ENCODE measurements around the gene PLK2. TPM values are rescaled to one million over a fixed set of nuclear protein-coding genes. Genes with fewer than 3 reads are reported as not detected.

The PLK2 gene
- total RNA-seq, 1 experiment from 2014 or later: 31.9 TPM

DNA sequence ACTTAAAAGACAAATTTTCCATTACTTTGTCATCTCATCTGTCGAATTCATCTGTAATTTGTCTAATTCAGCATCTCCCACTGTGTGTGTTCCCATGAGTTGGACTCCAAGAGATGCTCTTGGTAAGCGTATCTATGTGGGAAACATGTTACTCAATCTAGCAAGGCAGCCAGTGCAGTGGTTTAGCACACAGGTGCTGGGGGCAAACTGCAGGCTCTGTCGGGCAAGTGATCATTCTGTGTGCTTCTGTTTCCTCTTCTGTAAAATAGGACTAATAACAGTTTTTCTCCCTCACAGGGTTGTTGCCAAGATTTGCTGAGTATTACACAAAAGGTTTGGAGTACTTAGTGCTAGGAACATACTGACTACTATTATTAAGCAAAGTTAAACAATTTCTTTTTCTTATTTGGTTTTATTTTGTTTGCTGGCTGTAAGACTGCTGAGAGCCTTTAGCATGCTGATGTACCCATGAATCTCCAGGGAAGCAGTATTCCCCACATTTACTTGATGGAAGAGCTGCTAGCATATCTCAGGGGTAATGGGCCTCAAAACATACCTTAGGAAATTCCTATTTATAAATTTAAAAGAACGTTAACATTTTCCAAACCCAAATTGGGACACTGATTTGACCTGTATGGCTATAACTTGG lies 30.6 kb upstream of the PLK2 start:
- no peaks in the 10 kb centered on the region for H3K36me3 Mint-ChIP-seq (ENCODE audit: insufficient read depth, unreplicated experiment)
- no peaks in the 10 kb centered on the region for H3K4me1 Mint-ChIP-seq (ENCODE audit: low read depth, unreplicated experiment)
- no peaks in the 10 kb centered on the region for H3K36me3 ChIP-seq (ENCODE audit: control insufficient read depth, insufficient read depth, low read length)
- POLR2A ChIA-PET: no interaction called here
- H3K4me3 Mint-ChIP-seq (ENCODE audit: unreplicated experiment): no peak overlapping the region
- no peak overlapping the region for H3K27ac Mint-ChIP-seq (ENCODE audit: unreplicated experiment)
- H3K27me3 ChIP-seq (replicated peaks; ENCODE audit: control insufficient read depth, insufficient read depth, low read length): no peaks in the 10 kb centered on the region; the same call in 1 of the 2 replicates
- DNase-seq: no peak
- CTCF ChIA-PET: no interaction called here
- H3K27me3 Mint-ChIP-seq (ENCODE audit: insufficient read depth, unreplicated experiment): peaks cover 8% of the 10 kb centered on the region
- no peaks in the 10 kb centered on the region for H3K4me1 ChIP-seq
- intact Hi-C loops (cut with micrococcal nuclease; ENCODE audit: unreplicated experiment): no loop called here
- no peaks in the 10 kb centered on the region for H3K9me3 Mint-ChIP-seq (ENCODE audit: unreplicated experiment)
- H3K4me3 ChIP-seq (ENCODE audit: low read depth, low read length): no peak overlapping the region
- no peaks in the 10 kb centered on the region for H3K9me3 ChIP-seq
- TF ChIP-seq, protein P1, sequence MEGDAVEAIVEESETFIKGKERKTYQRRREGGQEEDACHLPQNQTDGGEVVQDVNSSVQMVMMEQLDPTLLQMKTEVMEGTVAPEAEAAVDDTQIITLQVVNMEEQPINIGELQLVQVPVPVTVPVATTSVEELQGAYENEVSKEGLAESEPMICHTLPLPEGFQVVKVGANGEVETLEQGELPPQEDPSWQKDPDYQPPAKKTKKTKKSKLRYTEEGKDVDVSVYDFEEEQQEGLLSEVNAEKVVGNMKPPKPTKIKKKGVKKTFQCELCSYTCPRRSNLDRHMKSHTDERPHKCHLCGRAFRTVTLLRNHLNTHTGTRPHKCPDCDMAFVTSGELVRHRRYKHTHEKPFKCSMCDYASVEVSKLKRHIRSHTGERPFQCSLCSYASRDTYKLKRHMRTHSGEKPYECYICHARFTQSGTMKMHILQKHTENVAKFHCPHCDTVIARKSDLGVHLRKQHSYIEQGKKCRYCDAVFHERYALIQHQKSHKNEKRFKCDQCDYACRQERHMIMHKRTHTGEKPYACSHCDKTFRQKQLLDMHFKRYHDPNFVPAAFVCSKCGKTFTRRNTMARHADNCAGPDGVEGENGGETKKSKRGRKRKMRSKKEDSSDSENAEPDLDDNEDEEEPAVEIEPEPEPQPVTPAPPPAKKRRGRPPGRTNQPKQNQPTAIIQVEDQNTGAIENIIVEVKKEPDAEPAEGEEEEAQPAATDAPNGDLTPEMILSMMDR (IDR thresholded peaks at IDR 0.05; ENCODE audit: insufficient read depth in 1 of 2, low read depth in 1 of 2, low read length in 1 of 2, severe bottlenecking in 1 of 2, unreplicated experiment in 1 of 2): no peak
- BruUV-seq (replicated peaks): no TSS peak

DNA sequence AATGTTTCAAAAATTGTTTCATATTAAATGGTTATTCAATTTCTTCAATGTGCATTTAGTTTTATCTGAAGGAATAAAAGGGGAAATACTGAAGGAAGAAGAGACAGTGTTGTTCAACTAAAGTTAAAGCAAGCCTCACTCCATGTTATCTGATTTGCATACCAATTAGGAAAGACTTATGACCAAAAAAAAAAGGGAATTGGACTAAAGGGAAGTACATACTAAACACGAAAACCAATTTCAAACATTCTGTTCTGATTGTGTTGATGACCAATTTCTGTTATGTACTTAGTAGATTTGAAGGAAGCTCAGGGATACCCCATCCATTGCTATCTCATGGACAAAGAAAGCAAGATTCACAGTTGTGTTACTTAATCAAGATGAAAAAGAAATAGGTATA lies 26.4 kb upstream of the PLK2 start:
- intact Hi-C loops (cut with micrococcal nuclease; ENCODE audit: unreplicated experiment): no loop called here
- TF ChIP-seq, protein P1 (IDR thresholded peaks at IDR 0.05; ENCODE audit: insufficient read depth in 1 of 2, low read depth in 1 of 2, low read length in 1 of 2, severe bottlenecking in 1 of 2, unreplicated experiment in 1 of 2): no peak
- ChIA-PET POLR2A (no interaction called here), CTCF (no interaction called here)
- Histone ChIP-seq H3K27me3 (replicated peaks; ENCODE audit: control insufficient read depth, insufficient read depth, low read length) (no peaks in the 10 kb centered on the region; the same call in 1 of the 2 replicates), H3K36me3 (ENCODE audit: control insufficient read depth, insufficient read depth, low read length) (no peaks in the 10 kb centered on the region), H3K4me3 (ENCODE audit: low read depth, low read length) (no peak overlapping the region), H3K9me3 (no peaks in the 10 kb centered on the region), H3K4me1 (no peaks in the 10 kb centered on the region)
- Mint-ChIP-seq H3K27ac (ENCODE audit: unreplicated experiment) (no peak overlapping the region), H3K4me3 (ENCODE audit: unreplicated experiment) (no peak overlapping the region), H3K27me3 (ENCODE audit: insufficient read depth, unreplicated experiment) (peaks cover 8% of the 10 kb centered on the region), H3K36me3 (ENCODE audit: insufficient read depth, unreplicated experiment) (no peaks in the 10 kb centered on the region), H3K4me1 (ENCODE audit: low read depth, unreplicated experiment) (no peaks in the 10 kb centered on the region), H3K9me3 (ENCODE audit: unreplicated experiment) (no peaks in the 10 kb centered on the region)
- BruUV-seq (replicated peaks): no TSS peak
- DNase-seq: no peak

DNA sequence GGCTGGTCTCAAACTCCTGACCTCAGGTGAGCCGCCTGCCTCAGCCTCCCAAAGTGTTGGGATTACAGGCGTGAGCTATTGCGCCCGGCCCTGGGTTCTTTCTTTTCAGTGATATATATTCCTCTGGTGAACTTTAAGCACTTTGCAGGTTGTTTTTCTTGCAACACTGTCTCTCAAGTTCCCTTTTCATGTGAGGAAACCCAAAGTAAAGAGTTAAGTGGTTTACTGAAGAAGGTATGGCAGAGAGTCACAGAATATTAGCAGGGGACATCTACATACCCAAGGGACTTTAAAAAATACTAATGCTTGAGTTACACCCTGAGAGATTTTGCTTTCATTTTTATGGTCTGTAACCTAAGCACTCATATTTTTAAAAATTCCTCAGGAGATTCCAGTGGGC lies 24.6 kb upstream of the PLK2 start:
- Mint-ChIP-seq H3K27ac (ENCODE audit: unreplicated experiment) (no peak overlapping the region), H3K9me3 (ENCODE audit: unreplicated experiment) (no peaks in the 10 kb centered on the region), H3K4me1 (ENCODE audit: low read depth, unreplicated experiment) (no peaks in the 10 kb centered on the region), H3K36me3 (ENCODE audit: insufficient read depth, unreplicated experiment) (no peaks in the 10 kb centered on the region), H3K27me3 (ENCODE audit: insufficient read depth, unreplicated experiment) (peaks cover 8% of the 10 kb centered on the region), H3K4me3 (ENCODE audit: unreplicated experiment) (no peak overlapping the region)
- Histone ChIP-seq H3K36me3 (ENCODE audit: control insufficient read depth, insufficient read depth, low read length) (no peaks in the 10 kb centered on the region), H3K4me3 (ENCODE audit: low read depth, low read length) (no peak overlapping the region), H3K9me3 (no peaks in the 10 kb centered on the region), H3K4me1 (no peaks in the 10 kb centered on the region), H3K27me3 (replicated peaks; ENCODE audit: control insufficient read depth, insufficient read depth, low read length) (no peaks in the 10 kb centered on the region)
- CTCF ChIA-PET: no interaction called here
- TF ChIP-seq, protein P1 (IDR thresholded peaks at IDR 0.05; ENCODE audit: insufficient read depth in 1 of 2, low read depth in 1 of 2, low read length in 1 of 2, severe bottlenecking in 1 of 2, unreplicated experiment in 1 of 2): no peak
- no peak for DNase-seq
- POLR2A ChIA-PET: no interaction called here
- intact Hi-C loops (cut with micrococcal nuclease; ENCODE audit: unreplicated experiment): no loop called here
- no TSS peak for BruUV-seq (replicated peaks)

All from Caco-2 (cell line).